ENCODE measurements around the gene SNRNP25.

- TF ChIP-seq EZH2 (IDR thresholded peaks at IDR 0.05; ENCODE audit: borderline replicate concordance, insufficient read depth, low read depth, low read length, poor library complexity, severe bottlenecking) (no peak), CTCF (IDR thresholded peaks at IDR 0.05) (no peak)
These were observed 17.8 kb upstream of the SNRNP25 start for GRCh38 chr16:35678-36305.

Data from B cell (primary cell).